ENCODE measurements around the gene AATK.

AATK gene

GRCh38 chr17:81108220-81108619 lies 57.8 kb downstream of the AATK start:
- ATAC-seq, result no peak
- TF ChIP-seq OSR1 (CRISPR knock-in tag; IDR thresholded peaks at IDR 0.05), result no peak
- TF ChIP-seq BACH2 (CRISPR knock-in tag; IDR thresholded peaks at IDR 0.05; ENCODE audit: borderline replicate concordance), result no peak
- no peak for TF ChIP-seq ZFP30 (CRISPR knock-in tag; IDR thresholded peaks at IDR 0.05)
- no peak for TF ChIP-seq ESRRG (CRISPR knock-in tag; IDR thresholded peaks at IDR 0.05)
- TF ChIP-seq RARB (CRISPR knock-in tag; IDR thresholded peaks at IDR 0.05), result no peak
- TF ChIP-seq ZFP3 (CRISPR knock-in tag; IDR thresholded peaks at IDR 0.05), result no peak
- TF ChIP-seq ZC3H10 (CRISPR knock-in tag; IDR thresholded peaks at IDR 0.05), result no peak
- TF ChIP-seq POU6F1 (CRISPR knock-in tag; IDR thresholded peaks at IDR 0.05; ENCODE audit: borderline replicate concordance, low read depth), result no peak
- TF ChIP-seq PPARA (CRISPR knock-in tag; IDR thresholded peaks at IDR 0.05; ENCODE audit: borderline replicate concordance), result no peak
- no peak for TF ChIP-seq ZNF70 (CRISPR knock-in tag; IDR thresholded peaks at IDR 0.05)
- no peak for TF ChIP-seq TCF4 (CRISPR knock-in tag; IDR thresholded peaks at IDR 0.05; ENCODE audit: borderline replicate concordance)
- TF ChIP-seq SNAI2 (CRISPR knock-in tag; IDR thresholded peaks at IDR 0.05), result no peak

- no peak for ATAC-seq
- TF ChIP-seq CREB5 (CRISPR knock-in tag; IDR thresholded peaks at IDR 0.05; ENCODE audit: low read depth), result no peak
- no peak for TF ChIP-seq ZFP30 (CRISPR knock-in tag; IDR thresholded peaks at IDR 0.05)
- no peak for TF ChIP-seq PATZ1 (CRISPR knock-in tag; IDR thresholded peaks at IDR 0.05; ENCODE audit: borderline replicate concordance)
- no peak for TF ChIP-seq SNAI2 (CRISPR knock-in tag; IDR thresholded peaks at IDR 0.05)
- TF ChIP-seq GLIS3 (CRISPR knock-in tag; IDR thresholded peaks at IDR 0.05), result no peak
- TF ChIP-seq ZNF565 (CRISPR knock-in tag; conservative IDR thresholded peaks at IDR 0.05; ENCODE audit: low read depth), result no peak
- TF ChIP-seq ZNF8 (CRISPR knock-in tag; IDR thresholded peaks at IDR 0.05), result no peak
- TF ChIP-seq ARNTL (CRISPR knock-in tag; IDR thresholded peaks at IDR 0.05; ENCODE audit: borderline replicate concordance, low read depth), result no peak
- TF ChIP-seq ESRRG (CRISPR knock-in tag; IDR thresholded peaks at IDR 0.05), result no peak
- no peak for TF ChIP-seq CSRNP3 (CRISPR knock-in tag; IDR thresholded peaks at IDR 0.05)
- no peak for TF ChIP-seq POU6F1 (CRISPR knock-in tag; IDR thresholded peaks at IDR 0.05; ENCODE audit: borderline replicate concordance, low read depth)
- TF ChIP-seq RARB (CRISPR knock-in tag; IDR thresholded peaks at IDR 0.05), result no peak
- TF ChIP-seq TOX (CRISPR knock-in tag; IDR thresholded peaks at IDR 0.05; ENCODE audit: borderline replicate concordance), result no peak
- TF ChIP-seq ZC3H10 (CRISPR knock-in tag; IDR thresholded peaks at IDR 0.05), result no peak
- no peak for TF ChIP-seq CSDC2 (CRISPR knock-in tag; IDR thresholded peaks at IDR 0.05)
- TF ChIP-seq BACH2 (CRISPR knock-in tag; IDR thresholded peaks at IDR 0.05; ENCODE audit: borderline replicate concordance), result no peak
- no peak for TF ChIP-seq PPARA (CRISPR knock-in tag; IDR thresholded peaks at IDR 0.05; ENCODE audit: borderline replicate concordance)
- TF ChIP-seq TSHZ2 (CRISPR knock-in tag; IDR thresholded peaks at IDR 0.05), result no peak
- no peak for TF ChIP-seq OSR1 (CRISPR knock-in tag; IDR thresholded peaks at IDR 0.05)
Observed at GRCh38 chr17:81106716-81107115, 59.3 kb downstream of the AATK start.

All from SK-N-SH treated with all-trans-retinoic acid at 6 μM for 48 hours (cell line).